Fibroblast of lung (primary cell): ENCODE measurements around the gene RRM1.

Experiments
- CTCF ChIP-seq, 2 donors: IDR thresholded peaks in 1 of 2; conservative IDR thresholded peaks in 1 of 2; 1 replicate in 1 of 2; 2 replicates in 1 of 2; pipeline ENCODE4 v1.5.1; 2011 to 2012; ENCODE audit warnings: low read length in 2 of 2, control low read depth in 1 of 2, inconsistent platforms in 1 of 2, low read depth in 1 of 2, mild to moderate bottlenecking in 1 of 2
- EZH2 ChIP-seq: IDR thresholded peaks from 2 replicates; pipeline ENCODE4 v1.5.1; 2012; ENCODE audit warnings: low read length, control low read depth, mild to moderate bottlenecking; ENCODE audit errors: missing control alignments

- TF ChIP-seq CTCF (conservative IDR thresholded peaks at IDR 0.05 in 1 of 2, IDR thresholded peaks at IDR 0.05 in 1 of 2; ENCODE audit: low read depth in 1 of 2, low read length in 2 of 2) (no peak), EZH2 (no peak)
These were observed 44.5 kb upstream of the RRM1 start for GRCh38 chr11:4050138-4050537.
